GM18873 (cell line): Measurements from ENCODE around the gene STON1.
"Not testable (repeated sequence)": the region's sequence is repeated elsewhere in the genome, so short reads cannot be mapped to it uniquely, and the experiment has no call there.

Experiments used
- ATAC-seq: cut with Tn5 transposase; IDR thresholded peaks from one replicate; pipeline ENCODE4 v1.9.1; 2021; ENCODE audit warnings: mild to moderate bottlenecking, moderate library complexity, moderate number of reproducible peaks; ENCODE audit not compliant: unreplicated experiment, low FRiP score

Gene STON1, protein sequence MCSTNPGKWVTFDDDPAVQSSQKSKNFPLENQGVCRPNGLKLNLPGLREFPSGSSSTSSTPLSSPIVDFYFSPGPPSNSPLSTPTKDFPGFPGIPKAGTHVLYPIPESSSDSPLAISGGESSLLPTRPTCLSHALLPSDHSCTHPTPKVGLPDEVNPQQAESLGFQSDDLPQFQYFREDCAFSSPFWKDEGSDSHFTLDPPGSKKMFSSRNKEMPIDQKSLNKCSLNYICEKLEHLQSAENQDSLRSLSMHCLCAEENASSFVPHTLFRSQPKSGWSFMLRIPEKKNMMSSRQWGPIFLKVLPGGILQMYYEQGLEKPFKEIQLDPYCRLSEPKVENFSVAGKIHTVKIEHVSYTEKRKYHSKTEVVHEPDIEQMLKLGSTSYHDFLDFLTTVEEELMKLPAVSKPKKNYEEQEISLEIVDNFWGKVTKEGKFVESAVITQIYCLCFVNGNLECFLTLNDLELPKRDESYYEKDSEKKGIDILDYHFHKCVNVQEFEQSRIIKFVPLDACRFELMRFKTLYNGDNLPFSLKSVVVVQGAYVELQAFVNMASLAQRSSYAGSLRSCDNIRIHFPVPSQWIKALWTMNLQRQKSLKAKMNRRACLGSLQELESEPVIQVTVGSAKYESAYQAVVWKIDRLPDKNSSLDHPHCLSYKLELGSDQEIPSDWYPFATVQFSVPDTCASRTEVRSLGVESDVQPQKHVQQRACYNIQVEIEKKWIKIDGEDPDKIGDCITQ

DNA sequence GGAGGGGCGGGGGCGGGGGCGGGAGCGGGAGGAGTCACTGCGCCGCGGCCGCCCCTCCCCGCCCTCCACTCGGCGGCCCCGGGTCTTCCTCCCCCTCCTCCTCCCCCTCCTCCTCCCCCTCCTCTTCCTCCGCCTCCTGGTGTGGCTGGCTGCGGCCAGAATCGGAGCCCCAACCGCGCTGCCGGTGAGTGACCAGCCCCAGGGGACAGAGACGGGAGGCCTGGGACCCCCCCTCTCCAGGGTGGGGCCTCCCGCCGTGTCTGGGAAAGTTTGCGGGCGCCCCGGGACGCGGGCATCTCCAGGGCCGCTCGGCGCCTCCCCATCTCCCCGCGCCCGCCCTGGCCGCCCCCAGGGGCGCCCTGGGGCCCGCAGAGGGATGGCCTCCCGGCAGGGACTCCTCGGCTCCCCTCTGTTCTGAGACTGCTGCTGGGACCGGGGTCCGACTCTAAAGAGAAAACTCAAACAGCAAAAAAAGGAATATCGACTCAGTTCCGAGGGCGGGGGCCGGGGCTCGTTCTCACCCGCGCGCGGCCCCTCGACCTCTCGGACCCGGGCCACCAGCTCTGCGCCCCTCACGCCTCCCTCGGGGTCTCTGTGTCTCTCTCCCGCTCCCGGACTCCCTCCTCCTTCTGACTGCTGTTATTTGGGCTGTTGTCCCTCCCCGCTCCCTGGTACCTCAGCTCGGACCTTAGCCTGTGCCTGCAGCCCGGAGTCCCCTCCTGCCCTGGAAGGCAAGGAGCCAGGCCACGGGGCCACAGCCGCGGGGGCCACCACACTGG, at the start of gene STON1:
Gene STON1, plus strand, starts transcription at position 122 of the 779 bp plus-strand sequence. CDS start 50,480 bp downstream, outside the sequence.
- ATAC-seq = no peak

- no peak for ATAC-seq
Measured at GRCh38 chr2:48480526-48480925, 49.4 kb upstream of the STON1 start.

- ATAC-seq = no peak
Measured at GRCh38 chr2:48482313-48482712, 47.6 kb upstream of the STON1 start.

DNA sequence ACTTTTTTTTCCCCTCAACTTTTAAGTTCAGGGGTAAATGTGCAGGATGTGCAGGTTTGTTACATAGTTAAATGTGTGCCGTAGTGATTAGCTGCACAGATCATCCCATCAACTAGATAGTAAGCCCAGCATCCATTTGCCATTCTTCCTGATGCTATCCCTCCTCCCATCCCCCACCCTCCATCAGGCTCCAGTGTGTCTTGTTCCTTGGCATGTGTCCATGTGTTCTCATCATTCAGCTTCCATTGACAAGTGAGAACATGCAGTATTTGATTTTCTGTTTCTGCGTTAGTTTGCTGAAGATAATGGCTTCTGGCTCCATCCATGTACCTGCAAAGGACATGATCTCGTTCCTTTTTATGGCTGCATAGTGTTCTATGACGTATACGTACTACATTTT, 47.2 kb upstream of the STON1 start:
- ATAC-seq = no peak

DNA sequence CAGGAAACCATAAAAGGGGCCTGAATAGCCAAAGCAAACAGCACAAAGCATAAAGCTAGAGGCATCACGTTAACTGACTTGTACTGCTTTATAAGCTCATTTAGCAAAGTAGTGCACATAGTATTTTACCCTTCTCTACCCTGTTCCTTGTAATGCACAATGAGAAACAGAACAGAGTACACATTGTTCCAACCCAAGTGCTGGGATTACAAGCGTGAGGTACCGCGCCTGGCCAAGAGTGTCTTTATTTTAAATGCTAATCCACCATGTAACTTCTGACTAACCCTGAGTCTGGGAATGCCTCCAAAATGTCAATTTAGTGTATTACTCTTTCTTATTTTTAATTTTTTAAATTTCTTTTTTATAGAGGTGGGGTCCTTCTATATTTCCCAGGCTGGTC, 46.4 kb upstream of the STON1 start:
- ATAC-seq = no peak

DNA sequence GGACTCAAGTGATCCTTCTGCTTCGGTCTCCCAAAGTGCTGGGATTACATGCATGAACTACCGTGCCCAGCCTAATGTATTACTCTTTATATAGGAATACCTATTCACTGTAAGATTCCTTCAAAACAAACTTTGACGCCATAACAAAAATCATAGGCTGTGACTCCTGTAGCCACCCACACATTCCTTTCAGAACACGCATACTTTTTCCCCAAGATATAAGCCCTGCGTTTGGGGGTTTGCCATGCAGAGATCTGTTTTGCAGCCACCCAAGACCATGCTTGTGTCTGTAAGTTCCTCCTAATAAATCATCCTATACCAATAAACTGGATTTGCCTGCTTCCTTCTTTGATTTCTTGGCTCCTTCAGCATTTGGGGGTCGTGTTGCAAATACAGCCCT, 46.0 kb upstream of the STON1 start:
- no peak for ATAC-seq

DNA sequence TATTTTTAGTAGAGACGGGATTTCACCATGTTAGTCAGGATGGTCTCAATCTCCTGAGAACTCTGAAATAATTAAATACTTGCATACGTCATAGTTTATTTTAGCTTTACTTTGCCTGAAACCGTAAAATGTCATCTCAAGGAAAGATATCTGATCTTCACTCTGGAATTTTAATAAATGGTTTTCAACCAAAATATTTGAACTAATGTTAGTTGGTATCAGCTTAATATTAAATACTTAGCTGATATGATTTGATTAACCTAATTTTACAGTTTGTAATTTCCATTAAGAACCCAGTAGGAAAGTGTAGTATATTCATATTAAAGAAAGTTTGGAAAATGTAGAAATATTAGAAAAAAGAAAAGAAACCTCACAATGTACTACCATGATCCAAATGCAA, 41.4 kb upstream of the STON1 start:
- no peak for ATAC-seq

DNA sequence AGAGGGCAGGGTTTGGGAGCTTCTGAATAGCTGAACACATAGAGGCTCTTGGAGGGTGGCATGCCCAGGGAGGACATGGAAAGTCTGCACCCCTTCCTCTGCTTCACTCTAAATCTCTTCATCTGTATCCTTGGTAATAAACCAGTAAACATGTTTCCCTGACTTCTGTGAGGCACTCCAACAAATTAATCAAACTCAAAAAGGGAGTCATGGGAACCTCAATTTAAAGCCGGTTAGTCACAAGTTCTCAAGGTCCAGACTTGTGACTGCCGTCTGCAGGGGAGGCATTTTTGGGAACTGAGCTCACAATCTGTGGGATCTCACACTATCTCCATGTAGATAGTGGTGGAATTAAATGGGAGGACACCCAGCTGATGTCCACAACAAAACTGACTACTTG, 33.1 kb upstream of the STON1 start:
- no peak for ATAC-seq

DNA sequence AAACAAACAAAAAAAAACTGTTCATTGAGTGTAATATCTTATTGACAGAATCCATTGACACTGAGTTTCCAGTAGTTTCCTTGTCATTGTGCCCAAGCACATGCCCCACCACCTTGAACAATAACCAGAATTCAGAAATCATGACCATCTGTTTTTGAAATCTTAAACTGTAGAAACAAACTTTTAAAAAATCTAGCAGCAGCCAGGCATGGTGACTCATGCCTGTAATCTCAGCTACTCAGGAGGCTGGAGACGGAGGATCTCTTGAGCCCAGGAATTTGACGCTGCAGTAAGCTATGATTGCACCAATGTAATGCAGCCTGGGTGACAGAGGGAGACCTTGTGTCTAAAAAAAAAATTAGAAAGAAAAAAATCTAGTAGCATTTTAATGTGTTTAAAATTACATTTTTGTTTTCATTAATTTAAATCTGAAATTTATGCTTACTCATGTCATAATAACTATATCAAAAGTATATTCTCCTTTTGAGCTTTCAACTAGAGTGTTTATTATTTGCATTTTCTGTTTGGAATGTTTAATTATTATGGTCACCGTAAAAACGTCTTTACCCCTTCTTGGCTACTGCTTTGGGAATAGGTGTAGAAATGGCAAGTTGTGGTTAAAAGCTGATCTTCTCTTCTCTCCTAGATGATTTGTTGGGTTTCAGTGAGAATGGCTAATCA, 25.2 kb upstream of the STON1 start:
- no peak for ATAC-seq

GRCh38 chr2:48507111-48507510, 22.8 kb upstream of the STON1 start:
- no peak for ATAC-seq

DNA sequence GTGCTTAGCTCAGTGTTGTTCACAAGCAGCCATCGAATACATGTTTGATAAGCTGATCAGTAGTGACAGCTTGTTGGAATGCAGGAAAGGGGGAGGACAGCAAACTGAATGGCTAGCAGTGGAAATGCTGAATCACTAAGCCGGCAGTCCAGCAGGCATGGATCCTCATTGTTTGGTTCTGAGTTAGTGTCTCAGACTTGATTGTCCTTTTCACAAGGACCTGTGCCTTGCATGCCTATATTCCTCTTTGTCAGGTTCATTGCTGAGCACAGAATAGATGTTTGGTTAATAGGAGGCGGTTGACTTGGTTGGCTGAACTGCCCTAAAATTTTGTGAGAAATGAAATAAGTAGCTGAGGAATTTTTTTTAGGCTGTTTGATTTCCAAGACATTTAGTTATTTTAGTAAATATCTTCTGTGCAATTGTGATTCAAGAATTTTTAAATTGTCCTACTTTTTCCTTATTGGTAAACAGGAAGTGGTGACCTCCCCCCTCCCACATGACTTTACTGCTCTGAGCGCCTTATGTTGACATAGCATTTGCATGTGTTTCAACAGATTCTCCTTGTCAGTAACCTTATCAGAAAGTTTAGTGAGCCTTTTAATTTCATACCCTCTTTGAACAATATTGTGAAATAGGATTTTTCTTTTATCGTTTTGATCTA, 21.4 kb upstream of the STON1 start:
- ATAC-seq = no peak

DNA sequence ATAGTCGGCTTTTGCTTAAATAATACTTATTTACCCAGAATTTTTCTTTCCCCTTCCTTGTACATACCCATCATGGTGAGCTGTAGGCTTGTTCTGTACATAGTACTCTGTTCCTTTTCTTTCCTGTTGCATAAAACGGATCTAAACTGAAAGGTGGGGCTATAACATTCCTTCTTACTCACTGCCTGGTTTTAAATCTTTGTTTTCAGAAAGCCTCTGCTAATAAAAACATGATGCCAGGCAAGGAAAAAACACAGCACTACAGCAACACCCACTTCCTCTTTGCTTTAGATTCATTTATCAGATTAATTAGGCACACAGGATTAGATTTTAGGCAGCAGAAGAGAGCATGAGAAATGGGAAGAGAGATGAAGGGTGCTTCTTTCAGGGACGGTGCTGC, 19.6 kb upstream of the STON1 start:
- ATAC-seq = no peak

- no peak for ATAC-seq
Measured at GRCh38 chr2:48511849-48512470, 18.0 kb upstream of the STON1 start.

GRCh38 chr2:48512571-48512970, 17.4 kb upstream of the STON1 start:
- no peak for ATAC-seq

DNA sequence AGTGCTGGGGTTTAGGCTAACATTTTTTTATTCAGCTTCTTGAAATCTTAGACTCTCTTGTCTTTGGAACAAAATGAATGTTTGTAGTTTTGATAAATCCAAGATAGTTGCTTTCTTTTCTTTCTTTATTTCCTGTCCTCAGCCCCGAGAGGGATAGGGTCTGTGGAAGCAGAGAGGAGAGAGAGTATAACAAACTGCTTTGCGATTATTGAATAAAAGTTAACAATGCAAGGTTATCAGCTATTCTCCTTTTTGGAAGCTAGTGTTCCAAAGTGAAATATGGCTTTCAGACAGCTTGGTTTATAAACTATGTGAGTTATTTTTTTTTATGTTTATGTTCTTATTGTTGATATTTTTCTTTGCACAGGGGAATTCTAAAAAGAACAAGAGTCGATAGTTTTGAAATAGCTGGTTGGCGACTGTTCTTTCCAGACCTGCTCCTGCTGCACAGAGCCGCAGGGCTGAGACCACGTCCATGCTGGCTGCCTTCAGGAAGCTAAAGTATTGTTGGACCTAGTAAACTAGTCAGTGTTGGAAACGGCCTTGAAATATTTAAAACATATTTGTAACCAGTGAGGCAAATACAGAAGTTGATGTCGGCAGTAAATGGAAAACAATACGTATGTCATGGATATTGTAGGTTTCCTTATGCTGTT, 15.5 kb upstream of the STON1 start:
- no peak for ATAC-seq

GRCh38 chr2:48515513-48515985, 14.4 kb upstream of the STON1 start:
- ATAC-seq = no peak

GRCh38 chr2:48519593-48519992, 10.4 kb upstream of the STON1 start:
- no peak for ATAC-seq

DNA sequence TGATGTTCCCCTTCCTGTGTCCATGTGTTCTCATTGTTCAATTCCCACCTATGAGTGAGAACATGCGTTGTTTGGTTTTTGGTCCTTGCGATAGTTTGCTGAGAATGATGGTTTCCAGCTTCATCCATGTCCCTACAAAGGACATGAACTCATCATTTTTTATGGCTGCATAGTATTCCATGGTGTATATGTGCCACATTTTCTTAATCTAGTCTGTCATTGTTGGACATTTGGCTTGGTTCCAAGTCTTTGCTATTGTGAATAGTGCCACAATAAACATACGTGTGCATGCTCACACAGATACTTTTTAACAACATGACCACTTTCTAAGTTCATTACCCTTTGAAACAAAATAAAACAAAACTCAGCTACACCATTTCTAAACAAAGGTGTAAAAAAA, 5.2 kb upstream of the STON1 start:
- ATAC-seq = not testable (repeated sequence)
